Peyer's patch (tissue), 4 donors: ENCODE measurements around the gene CLEC16A.

Experiments used
- POLR2A ChIP-seq, 2 donors: fragments of 450-650 bp; IDR thresholded peaks; one replicate each; pipeline ENCODE4 v1.5.1; 2017; ENCODE audit warnings: antibody characterized with exemption in 2 of 2, mild to moderate bottlenecking in 2 of 2, moderate library complexity in 2 of 2
- TF ChIP-seq, protein P1 (sequence below), 6 experiments: fragments of 450-650 bp in 4 of 6; fragments of 200-600 bp in 2 of 6; sonication (generic) in 1 of 6; IDR thresholded peaks; one replicate each; pipeline ENCODE4 v1.5.1; 2017 to 2019; ENCODE audit warnings: antibody characterized with exemption in 6 of 6, mild to moderate bottlenecking in 3 of 6, moderate library complexity in 1 of 6

DNA sequence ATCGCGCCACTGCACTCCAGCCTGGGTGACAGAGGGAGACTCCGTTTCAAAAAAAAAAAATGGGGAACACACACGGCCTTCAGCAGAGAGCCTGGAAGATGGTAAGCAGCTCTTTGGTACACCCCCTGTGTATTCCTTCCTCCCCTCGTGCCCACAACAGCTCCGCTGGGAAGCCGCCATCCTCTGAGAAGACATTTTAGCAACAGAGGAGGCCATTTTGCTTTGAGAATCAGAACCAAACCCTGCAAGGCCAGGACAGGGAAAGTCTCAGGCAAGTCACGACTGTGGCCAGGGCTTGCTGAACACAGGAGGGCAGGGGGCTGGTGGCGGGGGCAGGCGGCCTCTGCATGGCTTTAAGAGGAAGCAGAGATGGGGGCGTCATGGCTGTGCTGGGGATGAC, 265.9 kb downstream of the CLEC16A start:
- TF ChIP-seq, protein P1, sequence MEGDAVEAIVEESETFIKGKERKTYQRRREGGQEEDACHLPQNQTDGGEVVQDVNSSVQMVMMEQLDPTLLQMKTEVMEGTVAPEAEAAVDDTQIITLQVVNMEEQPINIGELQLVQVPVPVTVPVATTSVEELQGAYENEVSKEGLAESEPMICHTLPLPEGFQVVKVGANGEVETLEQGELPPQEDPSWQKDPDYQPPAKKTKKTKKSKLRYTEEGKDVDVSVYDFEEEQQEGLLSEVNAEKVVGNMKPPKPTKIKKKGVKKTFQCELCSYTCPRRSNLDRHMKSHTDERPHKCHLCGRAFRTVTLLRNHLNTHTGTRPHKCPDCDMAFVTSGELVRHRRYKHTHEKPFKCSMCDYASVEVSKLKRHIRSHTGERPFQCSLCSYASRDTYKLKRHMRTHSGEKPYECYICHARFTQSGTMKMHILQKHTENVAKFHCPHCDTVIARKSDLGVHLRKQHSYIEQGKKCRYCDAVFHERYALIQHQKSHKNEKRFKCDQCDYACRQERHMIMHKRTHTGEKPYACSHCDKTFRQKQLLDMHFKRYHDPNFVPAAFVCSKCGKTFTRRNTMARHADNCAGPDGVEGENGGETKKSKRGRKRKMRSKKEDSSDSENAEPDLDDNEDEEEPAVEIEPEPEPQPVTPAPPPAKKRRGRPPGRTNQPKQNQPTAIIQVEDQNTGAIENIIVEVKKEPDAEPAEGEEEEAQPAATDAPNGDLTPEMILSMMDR (IDR thresholded peaks at IDR 0.05): no peak
- TF ChIP-seq POLR2A (IDR thresholded peaks at IDR 0.05): no peak
